Tibial nerve (tissue), 4 donors: ENCODE results near the gene TMEM259. TPM values are rescaled to one million over a fixed set of nuclear protein-coding genes. Genes with fewer than 3 reads are reported as not detected.

Source experiments
- DNase-seq, 2 donors: peaks; one replicate each; pipeline ENCODE4 v3.0.0-alpha.2; 2019; ENCODE audit warnings: low spot score in 2 of 2
- H3K27ac ChIP-seq, 4 donors: fragments of 200-600 bp; sonication (generic) in 3 of 4; one replicate each; pipeline ENCODE4 v1.5.1; 2017 to 2019; ENCODE audit warnings: mild to moderate bottlenecking in 1 of 4
- H3K27me3 ChIP-seq, 2 donors: fragments of 200-600 bp; sonication (generic) in 1 of 2; one replicate each; pipeline versions ENCODE4 v1.5.1 to v1.6.0; 2017 to 2019
- H3K36me3 ChIP-seq, 3 donors: fragments of 200-600 bp; sonication (generic); one replicate each; pipeline ENCODE4 v1.5.1; 2018 to 2019
- H3K4me1 ChIP-seq, 4 donors: fragments of 200-600 bp; sonication (generic) in 3 of 4; one replicate each; pipeline ENCODE4 v1.5.1; 2017 to 2019
- H3K4me3 ChIP-seq, 4 donors: fragments of 200-600 bp; sonication (generic) in 3 of 4; one replicate each; pipeline ENCODE4 v1.5.1; 2017 to 2019; ENCODE audit warnings: mild to moderate bottlenecking in 1 of 4, moderate library complexity in 1 of 4
- H3K9me3 ChIP-seq, 4 donors: fragments of 200-600 bp; sonication (generic) in 3 of 4; one replicate each; pipeline ENCODE4 v1.5.1; 2017 to 2019
- CTCF ChIP-seq, 5 experiments: fragments of 200-600 bp in 3 of 5; fragments of 450-650 bp in 2 of 5; sonication (generic) in 3 of 5; IDR thresholded peaks; one replicate each; pipeline ENCODE4 v1.5.1; 2016 to 2019; ENCODE audit warnings: antibody characterized with exemption in 5 of 5, mild to moderate bottlenecking in 3 of 5, moderate library complexity in 2 of 5
- EP300 ChIP-seq, 2 donors: sonication (generic); formaldehyde crosslinking; IDR thresholded peaks; one replicate each; pipeline ENCODE4 v1.6.1; 2017; ENCODE audit warnings: antibody characterized with exemption in 2 of 2, mild to moderate bottlenecking in 1 of 2
- POLR2A ChIP-seq, 2 donors: fragments of 450-650 bp; IDR thresholded peaks; one replicate each; pipeline ENCODE4 v1.6.1; 2017; ENCODE audit warnings: antibody characterized with exemption in 2 of 2, mild to moderate bottlenecking in 2 of 2, moderate library complexity in 2 of 2
- WGBS, 2 donors: methylation state at CpG; one replicate each; pipeline ENCODE4 v1.1.5; 2018; 5-methylcytosine and 5-hydroxymethylcytosine counted together
- total RNA-seq, 4 donors: library from RNA; depleted of rRNA; stranded (reverse); fragments of >200 nt; gene quantifications; one replicate each; pipeline ENCODE4 v1.1.0, GENCODE V29; 2016

Gene TMEM259
- total RNA-seq, 4 donors from 2014 or later, result 229 to 459 (median 325) TPM

- H3K4me1 ChIP-seq, result peaks cover 0 to 3% (median 0%) of the 10 kb centered on the region in 4 donors
- peaks cover 0 to 51% (median 7%) of the 10 kb centered on the region in 3 donors for H3K36me3 ChIP-seq
- no peak overlapping the region for H3K4me3 ChIP-seq
- H3K27ac ChIP-seq, result no peak overlapping the region
- TF ChIP-seq EP300 (IDR thresholded peaks at IDR 0.05), result no peak
- no peak for TF ChIP-seq POLR2A (IDR thresholded peaks at IDR 0.05)
- DNase-seq, result no peak
- no peaks in the 10 kb centered on the region for H3K9me3 ChIP-seq
- H3K27me3 ChIP-seq, result peaks cover 0 to 7% of the 10 kb centered on the region in 2 donors
- WGBS, 2 donors, result 95 to 96% methylated on average over 13 to 17 of the region's 19 CpGs
Measured at GRCh38 chr19:964761-965694, 55.9 kb downstream of the TMEM259 start.

DNA sequence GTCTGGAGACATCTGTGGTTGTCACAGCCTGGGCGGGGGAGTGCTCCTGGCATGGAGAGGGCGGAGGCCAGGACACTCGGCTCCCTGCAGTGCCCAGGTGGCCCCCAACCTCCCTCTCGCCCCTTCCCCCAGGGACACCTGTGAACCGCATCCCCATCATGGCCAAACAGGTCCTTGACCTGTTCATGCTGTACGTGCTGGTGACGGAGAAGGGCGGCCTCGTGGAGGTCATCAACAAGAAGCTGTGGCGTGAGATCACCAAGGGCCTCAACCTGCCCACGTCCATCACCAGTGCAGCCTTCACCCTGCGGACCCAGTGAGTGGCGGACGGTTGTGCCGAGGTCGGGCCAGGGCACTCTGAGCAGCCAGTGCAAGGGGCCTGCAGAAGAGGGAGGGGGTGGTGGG, 56.8 kb downstream of the TMEM259 start:
- 89 to 91% methylated on average over 13 to 15 of the region's 16 CpGs for WGBS, 2 donors
- TF ChIP-seq CTCF (IDR thresholded peaks at IDR 0.05) (no peak), POLR2A (IDR thresholded peaks at IDR 0.05) (no peak), EP300 (IDR thresholded peaks at IDR 0.05) (no peak)
- no peak overlapping the region for H3K4me3 ChIP-seq
- peaks cover 0 to 3% (median 0%) of the 10 kb centered on the region in 4 donors for H3K4me1 ChIP-seq
- peaks cover 0 to 7% of the 10 kb centered on the region in 2 donors for H3K27me3 ChIP-seq
- DNase-seq, result no peak
- no peak overlapping the region for H3K27ac ChIP-seq
- peaks cover 0 to 44% (median 5%) of the 10 kb centered on the region in 3 donors for H3K36me3 ChIP-seq
- no peaks in the 10 kb centered on the region for H3K9me3 ChIP-seq

DNA sequence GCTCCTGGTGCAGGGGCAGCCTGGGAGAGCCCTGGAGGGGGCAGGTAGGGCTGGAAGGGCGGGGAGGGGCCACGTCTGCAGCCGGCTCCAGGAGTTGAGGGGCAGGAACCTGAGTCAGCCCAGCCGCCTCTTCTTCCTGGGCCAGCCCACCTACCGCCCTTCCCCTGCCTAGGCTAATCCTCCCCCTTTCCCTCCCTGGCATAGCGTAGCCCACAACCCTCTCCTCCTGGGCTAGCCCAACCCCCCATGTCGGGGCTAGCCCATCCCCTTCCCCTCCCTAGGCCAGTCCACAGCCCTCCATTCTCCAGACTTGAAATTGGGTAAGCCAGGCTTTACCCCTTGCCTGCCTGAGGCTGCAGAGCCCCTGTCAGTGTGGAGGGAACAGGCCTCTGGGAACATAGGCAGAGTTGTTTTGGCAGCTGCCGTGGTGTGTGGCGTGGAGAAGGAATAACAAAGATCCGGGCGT, 57.4 kb downstream of the TMEM259 start:
- H3K27ac ChIP-seq, result no peak overlapping the region
- DNase-seq, result no peak
- no peak overlapping the region for H3K4me3 ChIP-seq
- H3K27me3 ChIP-seq, result peaks cover 0 to 7% of the 10 kb centered on the region in 2 donors
- H3K9me3 ChIP-seq, result no peaks in the 10 kb centered on the region
- peaks cover 0 to 41% (median 4%) of the 10 kb centered on the region in 3 donors for H3K36me3 ChIP-seq
- no peak for TF ChIP-seq EP300 (IDR thresholded peaks at IDR 0.05)
- no peak for TF ChIP-seq POLR2A (IDR thresholded peaks at IDR 0.05)
- TF ChIP-seq CTCF (IDR thresholded peaks at IDR 0.05), result no peak
- 67 to 83% methylated on average over 11 of the region's 11 CpGs for WGBS, 2 donors
- H3K4me1 ChIP-seq, result peaks cover 0 to 3% (median 0%) of the 10 kb centered on the region in 4 donors

GRCh38 chr19:962683-963400, 58.1 kb downstream of the TMEM259 start:
- no peaks in the 10 kb centered on the region for H3K9me3 ChIP-seq
- peaks cover 0 to 3% (median 0%) of the 10 kb centered on the region in 4 donors for H3K4me1 ChIP-seq
- TF ChIP-seq CTCF (IDR thresholded peaks at IDR 0.05) (no peak), POLR2A (IDR thresholded peaks at IDR 0.05) (no peak), EP300 (IDR thresholded peaks at IDR 0.05) (no peak)
- WGBS, 2 donors, result 85 to 90% methylated on average over 21 to 31 of the region's 31 CpGs
- peaks cover 0 to 37% (median 4%) of the 10 kb centered on the region in 3 donors for H3K36me3 ChIP-seq
- H3K4me3 ChIP-seq, result no peak overlapping the region
- peaks cover 0 to 7% of the 10 kb centered on the region in 2 donors for H3K27me3 ChIP-seq
- no peak for DNase-seq
- H3K27ac ChIP-seq, result no peak overlapping the region

- Histone ChIP-seq H3K36me3 (peaks cover 0 to 29% (median 1%) of the 10 kb centered on the region in 3 donors), H3K27ac (no peak overlapping the region), H3K9me3 (no peaks in the 10 kb centered on the region), H3K27me3 (peaks cover 0 to 7% of the 10 kb centered on the region in 2 donors), H3K4me3 (no peak overlapping the region), H3K4me1 (peaks cover 0 to 4% (median 0%) of the 10 kb centered on the region in 4 donors)
- TF ChIP-seq CTCF (IDR thresholded peaks at IDR 0.05) (no peak), POLR2A (IDR thresholded peaks at IDR 0.05) (no peak), EP300 (IDR thresholded peaks at IDR 0.05) (no peak)
- 76 to 77% methylated on average over 14 of the region's 14 CpGs for WGBS, 2 donors
- DNase-seq, result no peak
Measured at GRCh38 chr19:961866-962620, 58.9 kb downstream of the TMEM259 start.
